ENCODE measurements around the gene SLC7A5. TPM values are rescaled to one million over a fixed set of nuclear protein-coding genes. Genes with fewer than 3 reads are reported as not detected.

SLC7A5 gene
- total and polyA plus RNA-seq, 2 of the 4 experiments (the other 2 are of a cell fraction) = 11.3 to 101 TPM

DNA sequence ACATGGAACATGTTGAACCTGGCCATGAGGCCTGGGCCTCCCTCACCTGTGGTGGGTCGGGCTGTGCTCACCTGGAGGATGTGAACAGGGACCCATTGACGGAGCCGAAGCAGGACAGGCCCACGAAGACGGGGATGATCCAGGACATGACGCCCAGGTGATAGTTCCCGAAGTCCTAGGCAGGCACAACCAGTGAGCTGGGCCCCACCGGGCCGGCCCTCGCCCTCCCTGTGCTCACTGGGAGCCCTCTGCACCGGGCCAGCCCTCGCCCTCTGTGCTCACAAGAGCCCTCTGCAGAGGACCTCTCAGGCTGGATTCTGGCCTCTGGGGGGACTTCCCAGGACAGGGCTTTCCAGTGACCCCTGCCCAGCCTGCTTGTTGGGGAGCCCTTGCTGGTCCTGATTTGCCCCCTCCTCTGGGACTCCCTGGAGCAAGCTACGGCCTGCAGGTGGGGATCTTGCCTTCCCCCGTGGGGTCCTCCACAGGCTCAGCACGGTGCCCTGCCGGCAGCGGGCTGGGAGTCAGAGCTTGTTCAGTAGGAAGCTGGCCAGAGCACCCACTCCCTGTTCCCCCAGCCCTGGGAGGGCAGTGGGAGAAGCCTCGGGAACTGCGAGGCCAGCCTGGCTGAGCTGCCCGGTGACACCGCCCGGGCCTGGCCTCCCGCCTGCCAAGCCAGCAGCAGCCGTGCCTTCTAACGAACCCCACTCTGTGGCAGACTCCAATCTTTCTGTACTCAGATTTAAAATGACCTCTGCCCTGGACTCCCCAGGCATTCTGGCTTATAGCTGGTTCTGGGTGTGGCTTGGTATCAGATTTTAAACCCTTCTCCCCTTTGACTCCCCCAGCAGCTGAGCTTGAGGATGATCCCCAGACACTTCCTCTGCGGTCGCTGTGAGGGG is 30.4 kb downstream of the SLC7A5 start:
- H3K27me3 ChIP-seq (ENCODE audit: control insufficient read depth, insufficient read depth, low read length) = no peaks in the 10 kb centered on the region
- no peak overlapping the region for H3K18ac ChIP-seq (ENCODE audit: low read depth, low read length)
- peaks cover 74% of the 10 kb centered on the region for H4K20me1 ChIP-seq (ENCODE audit: insufficient read depth, low read length)
- H2AK5ac ChIP-seq (ENCODE audit: low read depth, low read length) = no peak overlapping the region
- H3K14ac ChIP-seq (replicated peaks; ENCODE audit: low read depth, low read length) = no peak overlapping the region
- no peak overlapping the region for H3K9ac ChIP-seq (ENCODE audit: low read depth, low read length)
- no peak overlapping the region for H3K4me3 ChIP-seq (ENCODE audit: insufficient read depth, low read depth, low read length)
- peaks cover 6% of the 10 kb centered on the region; the same call in 1 of the 2 replicates for H3K4me1 ChIP-seq (ENCODE audit: control insufficient read depth, insufficient read depth, low read length)
- no peak overlapping the region for H3K56ac ChIP-seq (ENCODE audit: extremely low read depth, insufficient read depth, low read length)
- no peak overlapping the region for H3K4ac ChIP-seq (ENCODE audit: low read depth, low read length)
- BruUV-seq (replicated peaks) = no TSS peak
- 89% methylated on average over 11 of the region's 27 CpGs; no CpG with 5 or more reads in 1 of the 2 experiments for WGBS, 2 experiments (ENCODE audit: extremely low coverage in 2 of 2, insufficient read length in 1 of 2)
- H3K27ac ChIP-seq (ENCODE audit: insufficient read depth, low read length) = no peak overlapping the region
- DNase-seq = no peak
- H3K9me3 ChIP-seq (ENCODE audit: control insufficient read depth, insufficient read depth, low read length) = no peaks in the 10 kb centered on the region
- ChIA-PET CTCF (interaction anchor here (0.8 to 1.0 kb wide), 2 partner anchors 10 to 11 kb away, joined by 3 read pairs; no protein-coding TSS in a partner anchor), POLR2A (ENCODE audit: unreplicated experiment) (no interaction called here)
- H2AK9ac ChIP-seq (replicated peaks; ENCODE audit: low read depth, low read length, poor library complexity) = peak overlapping the region; percentile 55
- H3K36me3 ChIP-seq (ENCODE audit: control insufficient read depth, insufficient read depth, low read length) = peaks cover 90% of the 10 kb centered on the region
- no peak overlapping the region for H2BK120ac ChIP-seq (ENCODE audit: low read depth, low read length)
- no peak overlapping the region for H4K8ac ChIP-seq (ENCODE audit: low read depth in 2 of 2, low read length in 2 of 2)
- peak overlapping the region; percentile 49 for H2AFZ ChIP-seq (replicated peaks; ENCODE audit: low read length, poor library complexity)
- no peaks in the 10 kb centered on the region for H3K9me1 ChIP-seq (ENCODE audit: insufficient read depth, low read length)
- no peak overlapping the region for H2BK5ac ChIP-seq (ENCODE audit: low read depth, low read length, poor library complexity, severe bottlenecking)
- H2BK15ac ChIP-seq (ENCODE audit: low read depth, low read length) = no peak overlapping the region
- no peak overlapping the region for H2BK20ac ChIP-seq (ENCODE audit: low read depth, low read length)
- peaks cover 17 to 68% of the 10 kb centered on the region in 2 experiments for H3K79me1 ChIP-seq (ENCODE audit: low read depth in 1 of 2, low read length in 2 of 2)
- no peak overlapping the region for H3K23ac ChIP-seq (ENCODE audit: low read depth, low read length)
- H4K91ac ChIP-seq (ENCODE audit: insufficient read depth, low read depth, low read length) = no peak overlapping the region
- in situ Hi-C loops (cut with MboI; ENCODE audit: low sequenced_read_pairs) (no loop called here), dilution Hi-C loops (cut with HindIII; ENCODE audit: low sequenced_read_pairs, unreplicated experiment) (no loop called here), intact Hi-C loops (cut with micrococcal nuclease) (no loop called here)
- H3K4me2 ChIP-seq (ENCODE audit: low read depth, low read length) = no peak overlapping the region
- TF ChIP-seq USF2 (IDR thresholded peaks at IDR 0.05; ENCODE audit: low read depth, low read length) (no peak; the same call in 1 of the 2 replicates), RFX5 (IDR thresholded peaks at IDR 0.05; ENCODE audit: low read depth, low read length) (no peak), MAFK (IDR thresholded peaks at IDR 0.05; ENCODE audit: low read depth, low read length) (no peak), BHLHE40 (IDR thresholded peaks at IDR 0.05; ENCODE audit: low read depth, low read length) (no peak), RAD21 (IDR thresholded peaks at IDR 0.05; ENCODE audit: low read length) (no peak), FOS (IDR thresholded peaks at IDR 0.05; ENCODE audit: low read depth, low read length) (no peak), MAZ (IDR thresholded peaks at IDR 0.05; ENCODE audit: borderline replicate concordance, low read depth, low read length) (no peak), RCOR1 (IDR thresholded peaks at IDR 0.05; ENCODE audit: insufficient replicate concordance, low read length) (no peak), CEBPB (IDR thresholded peaks at IDR 0.05; ENCODE audit: low read depth, low read length) (no peak), MXI1 (IDR thresholded peaks at IDR 0.05; ENCODE audit: borderline replicate concordance, low read depth, low read length) (no peak), POLR2A (IDR thresholded peaks at IDR 0.05; ENCODE audit: low read depth, low read length) (no peak), ELK1 (IDR thresholded peaks at IDR 0.05; ENCODE audit: borderline replicate concordance, low read depth, low read length) (no peak), NFE2L2 (IDR thresholded peaks at IDR 0.05; ENCODE audit: low read depth, low read length) (no peak)
- ATAC-seq (ENCODE audit: low read depth) = no peak
- no peak overlapping the region for H4K5ac ChIP-seq (ENCODE audit: low read depth, low read length)
